Camera-type eye (tissue), 1 donor: ENCODE data around the gene HEPACAM2. TPM values are rescaled to one million over a fixed set of nuclear protein-coding genes. Genes with fewer than 3 reads are reported as not detected.

ENCODE experiments used
- total RNA-seq: library from RNA; depleted of rRNA; stranded (reverse); fragments of >200 nt; gene quantifications from one replicate; pipeline ENCODE4 v1.2.3, GENCODE V29; 2014

HEPACAM2 gene
- 0.38 TPM for total RNA-seq

GRCh38 chr7:93226310-93226709 lies at the start of gene HEPACAM2:
TSS of gene HEPACAM2 (minus strand) at chr7:93226469.

GRCh38 chr7:93231799-93232672 lies 5.8 kb upstream of the HEPACAM2 start, which contains the start of gene VPS50:
TSS of gene VPS50 (plus strand) at chr7:93232366. CDS start at chr7:93232468, 102 bp downstream.

GRCh38 chr7:93148144-93148543 lies 78.1 kb downstream of the HEPACAM2 start, which contains the start of gene SAMD9L:
TSS of gene SAMD9L (minus strand) at chr7:93148385. CDS start at chr7:93135971, 12,414 bp downstream.

Other genes with a start within 250 kb of the HEPACAM2 start
- gene SAMD9, start 108.5 kb downstream of the HEPACAM2 start, total RNA-seq: 6.3 TPM
- 13.8 TPM for gene SAMD9L, start 78.1 kb downstream of the HEPACAM2 start, total RNA-seq
- gene VPS50, start 5.9 kb upstream of the HEPACAM2 start, total RNA-seq: 107 TPM